GM18505 (cell line): Measurements from ENCODE around the gene CPNE5.
"Not testable (repeated sequence)": the region's sequence is repeated elsewhere in the genome, so short reads cannot be mapped to it uniquely, and the experiment has no call there.

ENCODE experiments used
- ATAC-seq: cut with Tn5 transposase; IDR thresholded peaks from one replicate; pipeline ENCODE4 v1.9.1; 2021; ENCODE audit not compliant: unreplicated experiment
- POLR2A ChIP-seq: IDR thresholded peaks from 4 replicates; pipeline ENCODE4 v1.6.1; 2011; ENCODE audit warnings: borderline replicate concordance; ENCODE audit not compliant: insufficient read depth, insufficient read length; ENCODE audit errors: extremely low read depth

CPNE5 gene

GRCh38 chr6:36735110-36736071, 103.9 kb downstream of the CPNE5 start:
- no peak for TF ChIP-seq POLR2A
- no peak for ATAC-seq

GRCh38 chr6:36734486-36735060, 104.7 kb downstream of the CPNE5 start:
- ATAC-seq = no peak
- no peak for TF ChIP-seq POLR2A

GRCh38 chr6:36733300-36733699, 105.9 kb downstream of the CPNE5 start:
- TF ChIP-seq POLR2A = no peak
- ATAC-seq = no peak

GRCh38 chr6:36731622-36732310, 107.5 kb downstream of the CPNE5 start:
- ATAC-seq = no peak
- TF ChIP-seq POLR2A = no peak

- TF ChIP-seq POLR2A = no peak
- ATAC-seq = no peak
These were observed 108.5 kb downstream of the CPNE5 start for GRCh38 chr6:36730424-36731380.

GRCh38 chr6:36729161-36729524, 110.1 kb downstream of the CPNE5 start:
- no peak for TF ChIP-seq POLR2A
- ATAC-seq = no peak

GRCh38 chr6:36728289-36729160, 110.7 kb downstream of the CPNE5 start:
- ATAC-seq = no peak
- no peak for TF ChIP-seq POLR2A

- ATAC-seq = no peak
These were observed 111.7 kb downstream of the CPNE5 start for GRCh38 chr6:36727505-36728021.

GRCh38 chr6:36725581-36725980, 113.7 kb downstream of the CPNE5 start:
- no peak for ATAC-seq
- no peak for TF ChIP-seq POLR2A

More at GRCh38 chr6:36727505-36728021, 111.7 kb downstream of the CPNE5 start:
- TF ChIP-seq POLR2A = no peak

- no peak for TF ChIP-seq POLR2A
- no peak for ATAC-seq
These were observed 114.5 kb downstream of the CPNE5 start for GRCh38 chr6:36724514-36725390.

- ATAC-seq = not testable (repeated sequence)
These were observed 115.3 kb downstream of the CPNE5 start for GRCh38 chr6:36723992-36724391.

- no peak for TF ChIP-seq POLR2A
- no peak for ATAC-seq
These were observed 116.4 kb downstream of the CPNE5 start for GRCh38 chr6:36722879-36723278.
